HUES64 (cell line): ENCODE measurements around the gene NXNL1.

Experiments used
- H3K27ac ChIP-seq: 2 replicates; pipeline ENCODE4 v1.7.0; 2013; ENCODE audit warnings: low read depth, low read length, inconsistent platforms
- H3K27me3 ChIP-seq: 2 replicates; pipeline ENCODE4 v1.6.1; 2013; ENCODE audit warnings: mild to moderate bottlenecking, low read length; ENCODE audit not compliant: insufficient read depth
- H3K36me3 ChIP-seq: 2 replicates; pipeline ENCODE4 v1.6.1; 2013; ENCODE audit warnings: mild to moderate bottlenecking, low read length; ENCODE audit not compliant: insufficient read depth
- H3K4me1 ChIP-seq: 2 replicates; pipeline ENCODE4 v1.6.1; 2013; ENCODE audit warnings: mild to moderate bottlenecking, low read length, moderate library complexity; ENCODE audit not compliant: insufficient read depth
- H3K4me3 ChIP-seq: 2 replicates; pipeline ENCODE4 v1.5.1; 2013; ENCODE audit warnings: mild to moderate bottlenecking, low read length, moderate library complexity
- H3K9ac ChIP-seq: 2 replicates; pipeline ENCODE4 v1.6.1; 2013; ENCODE audit warnings: mild to moderate bottlenecking, low read depth, low read length
- H3K9me3 ChIP-seq: 2 replicates; pipeline ENCODE4 v1.6.1; 2013; ENCODE audit warnings: low read depth, low read length; ENCODE audit not compliant: insufficient read depth
- WGBS: fragments of 150-250, 120-280 bp; methylation state at CpG from one replicate; pipeline ENCODE4 v1.1.7; 2013; ENCODE audit warnings: missing lambda C conversion rate; 5-methylcytosine and 5-hydroxymethylcytosine counted together

Gene NXNL1

DNA sequence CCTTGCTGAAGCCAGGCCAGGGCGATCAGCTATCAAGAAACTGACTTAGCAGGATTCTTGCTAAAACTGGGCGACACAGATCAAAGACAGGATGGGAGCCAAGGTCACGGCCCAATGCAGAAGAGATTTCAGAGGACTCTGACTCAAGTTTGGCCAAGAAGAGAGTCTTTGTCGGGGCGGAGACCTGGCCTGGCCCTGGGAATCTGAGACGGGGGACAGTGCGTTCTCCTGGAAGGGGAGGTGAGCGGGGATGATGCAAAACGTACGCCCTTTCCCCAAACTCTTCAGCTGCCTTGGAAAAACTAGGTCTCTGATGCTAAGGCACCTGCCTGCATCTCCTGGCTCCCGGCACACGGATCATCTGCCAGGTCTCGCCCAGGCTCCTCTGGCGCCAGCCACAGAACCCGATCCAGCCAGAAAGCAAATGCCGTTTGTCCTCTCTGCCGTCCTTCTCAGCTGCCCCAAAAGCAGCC is 31.0 kb downstream of the NXNL1 start:
- Histone ChIP-seq H3K27ac (no peak overlapping the region), H3K9ac (no peak overlapping the region), H3K4me3 (no peak overlapping the region), H3K9me3 (no peaks in the 10 kb centered on the region), H3K27me3 (no peaks in the 10 kb centered on the region), H3K36me3 (no peaks in the 10 kb centered on the region), H3K4me1 (peaks cover under 1% of the 10 kb centered on the region; the same call in 1 of the 2 replicates)
- WGBS: 89% methylated on average over 17 of the region's 17 CpGs

DNA sequence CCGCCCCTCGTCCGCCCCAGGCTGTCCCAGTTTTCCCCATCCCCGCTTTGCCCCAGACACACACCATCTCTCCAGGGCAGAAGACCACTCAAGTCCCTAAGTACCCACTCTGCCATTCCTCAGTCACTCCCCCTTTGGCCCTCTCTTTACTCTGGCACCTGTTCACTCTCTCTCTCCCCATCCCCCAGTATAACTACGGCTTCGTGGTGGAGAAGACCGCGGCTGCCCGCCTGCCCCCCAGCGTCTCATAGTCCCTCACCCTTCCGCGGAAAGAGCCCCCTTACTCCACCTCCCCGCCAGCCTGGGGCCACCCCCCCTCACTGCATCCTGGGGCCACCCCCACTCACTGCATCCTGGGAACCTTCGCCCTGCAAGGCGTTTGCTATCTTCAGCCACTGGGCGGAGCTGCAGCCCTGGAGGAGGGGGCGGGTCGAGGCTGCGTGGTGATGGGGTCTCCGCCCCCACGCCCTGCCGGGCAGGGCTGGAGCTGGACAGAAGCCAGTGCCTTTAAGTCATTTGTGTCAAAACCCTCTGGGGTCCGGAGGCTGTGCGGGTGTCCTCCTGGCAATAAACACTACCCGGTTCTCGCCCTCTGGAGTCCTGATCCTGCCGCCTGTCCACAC is 35.9 kb downstream of the NXNL1 start:
- Histone ChIP-seq H3K4me3 (peak overlapping the region; percentile 46), H3K27ac (no peak overlapping the region)

DNA sequence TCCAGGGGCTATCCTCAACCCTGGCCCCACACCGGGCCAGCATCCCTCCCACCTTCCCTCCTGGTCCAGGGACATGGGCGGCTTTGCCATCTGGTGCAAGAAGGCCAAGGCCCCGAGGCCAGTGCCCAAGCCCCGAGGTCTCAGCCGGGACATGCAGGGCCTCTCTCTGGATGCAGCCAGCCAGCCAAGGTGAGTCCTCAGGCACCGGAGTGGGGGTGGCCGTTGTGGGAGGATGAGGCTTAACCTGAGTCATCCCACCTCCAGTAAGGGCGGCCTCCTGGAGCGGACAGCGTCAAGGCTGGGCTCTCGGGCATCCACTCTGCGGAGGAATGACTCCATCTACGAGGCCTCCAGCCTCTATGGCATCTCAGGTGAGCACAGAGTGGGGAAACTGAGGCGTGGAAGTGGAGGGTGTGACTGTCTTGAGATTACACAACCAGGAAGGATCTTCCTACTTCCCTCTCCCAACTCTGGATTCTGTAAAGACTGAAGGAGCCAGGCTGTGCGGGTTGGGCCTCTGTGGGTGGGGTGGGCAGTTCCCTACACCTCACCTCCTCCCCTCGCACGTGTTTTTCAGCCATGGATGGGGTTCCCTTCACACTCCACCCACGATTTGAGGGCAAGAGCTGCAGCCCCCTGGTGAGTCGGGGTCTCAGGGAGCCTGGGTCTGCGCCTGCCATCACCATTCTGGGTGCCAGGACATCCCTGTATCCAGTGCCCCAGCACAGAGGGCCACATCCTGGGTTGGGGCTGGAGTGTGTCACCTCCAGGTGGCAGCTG is 37.1 kb downstream of the NXNL1 start:
- no peak overlapping the region for H3K9ac ChIP-seq

More for the DNA sequence above, 35.9 kb downstream of the NXNL1 start:
- Histone ChIP-seq H3K4me1 (peaks cover 4% of the 10 kb centered on the region; the same call in 1 of the 2 replicates), H3K9ac (0 out of 2 replicates have a peak overlapping the region, but pooled peaks have one; percentile 14), H3K9me3 (no peaks in the 10 kb centered on the region), H3K36me3 (no peaks in the 10 kb centered on the region; the same call in none of the 2 replicates), H3K27me3 (no peaks in the 10 kb centered on the region)
- WGBS: 13% methylated on average over 27 of the region's 27 CpGs

DNA sequence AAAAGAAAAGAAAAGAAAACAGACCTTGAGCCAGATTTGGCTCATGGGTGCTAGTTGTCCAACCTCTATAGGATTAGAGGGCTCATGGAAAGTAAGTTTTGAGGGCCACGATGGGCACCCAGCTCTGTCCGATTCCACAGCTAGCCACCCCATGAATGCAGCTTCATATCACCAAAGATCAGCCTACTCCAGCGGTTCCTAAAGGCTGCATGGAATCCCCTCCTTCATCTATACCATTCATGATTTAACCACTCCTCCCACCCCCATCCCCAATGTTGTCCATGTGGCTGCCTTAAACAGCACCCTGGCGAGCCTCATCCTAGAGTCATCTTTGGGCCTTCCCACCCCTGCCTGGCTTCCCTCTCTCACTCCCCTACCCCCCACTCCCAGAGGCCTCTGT is 38.8 kb downstream of the NXNL1 start:
- H3K36me3 ChIP-seq: no peaks in the 10 kb centered on the region; the same call in none of the 2 replicates
- no peak overlapping the region for H3K4me3 ChIP-seq
- no peak overlapping the region for H3K27ac ChIP-seq
- no peaks in the 10 kb centered on the region for H3K9me3 ChIP-seq
- H3K9ac ChIP-seq: no peak overlapping the region
- H3K4me1 ChIP-seq: peaks cover 11% of the 10 kb centered on the region; the same call in 1 of the 2 replicates
- H3K27me3 ChIP-seq: no peaks in the 10 kb centered on the region
- WGBS: 95% methylated on average over 4 of the region's 4 CpGs

More for the DNA sequence above, 37.1 kb downstream of the NXNL1 start:
- H3K27ac ChIP-seq: no peak overlapping the region
- H3K36me3 ChIP-seq: no peaks in the 10 kb centered on the region; the same call in none of the 2 replicates
- peaks cover 11% of the 10 kb centered on the region; the same call in 1 of the 2 replicates for H3K4me1 ChIP-seq
- WGBS: 91% methylated on average over 18 of the region's 20 CpGs
- H3K27me3 ChIP-seq: no peaks in the 10 kb centered on the region
- no peak overlapping the region for H3K4me3 ChIP-seq
- H3K9me3 ChIP-seq: no peaks in the 10 kb centered on the region

DNA sequence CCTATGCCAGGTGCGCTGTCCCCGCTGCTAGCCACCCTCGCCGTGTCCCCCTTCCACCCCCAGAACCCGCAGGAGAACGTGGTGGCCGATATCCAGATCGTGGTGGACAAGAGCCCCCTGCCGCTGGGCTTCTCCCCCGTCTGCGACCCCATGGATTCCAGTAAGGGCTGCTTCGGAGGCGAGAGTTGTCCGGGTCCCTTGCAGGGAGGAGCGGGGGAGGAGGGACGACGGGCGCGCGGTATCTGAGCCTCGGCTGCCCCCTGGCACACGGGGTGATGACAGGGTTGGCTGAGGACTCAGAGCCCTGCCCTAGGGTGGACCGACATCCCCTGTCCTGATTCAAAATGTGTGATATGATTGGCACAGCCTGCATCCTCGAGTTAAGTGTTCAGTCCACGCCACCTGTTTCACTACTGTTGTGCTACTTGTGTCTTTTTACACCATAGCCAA is 40.2 kb downstream of the NXNL1 start:
- H3K36me3 ChIP-seq: no peaks in the 10 kb centered on the region; the same call in none of the 2 replicates
- 10% methylated on average over 25 of the region's 25 CpGs for WGBS
- no peaks in the 10 kb centered on the region for H3K9me3 ChIP-seq
- peaks cover 15% of the 10 kb centered on the region; the same call in 1 of the 2 replicates for H3K4me1 ChIP-seq
- peak overlapping the region; percentile 32; the same call in 1 of the 2 replicates for H3K9ac ChIP-seq
- no peaks in the 10 kb centered on the region; the same call in 1 of the 2 replicates for H3K27me3 ChIP-seq
- peak overlapping the region; percentile 79 for H3K4me3 ChIP-seq
- no peak overlapping the region for H3K27ac ChIP-seq

DNA sequence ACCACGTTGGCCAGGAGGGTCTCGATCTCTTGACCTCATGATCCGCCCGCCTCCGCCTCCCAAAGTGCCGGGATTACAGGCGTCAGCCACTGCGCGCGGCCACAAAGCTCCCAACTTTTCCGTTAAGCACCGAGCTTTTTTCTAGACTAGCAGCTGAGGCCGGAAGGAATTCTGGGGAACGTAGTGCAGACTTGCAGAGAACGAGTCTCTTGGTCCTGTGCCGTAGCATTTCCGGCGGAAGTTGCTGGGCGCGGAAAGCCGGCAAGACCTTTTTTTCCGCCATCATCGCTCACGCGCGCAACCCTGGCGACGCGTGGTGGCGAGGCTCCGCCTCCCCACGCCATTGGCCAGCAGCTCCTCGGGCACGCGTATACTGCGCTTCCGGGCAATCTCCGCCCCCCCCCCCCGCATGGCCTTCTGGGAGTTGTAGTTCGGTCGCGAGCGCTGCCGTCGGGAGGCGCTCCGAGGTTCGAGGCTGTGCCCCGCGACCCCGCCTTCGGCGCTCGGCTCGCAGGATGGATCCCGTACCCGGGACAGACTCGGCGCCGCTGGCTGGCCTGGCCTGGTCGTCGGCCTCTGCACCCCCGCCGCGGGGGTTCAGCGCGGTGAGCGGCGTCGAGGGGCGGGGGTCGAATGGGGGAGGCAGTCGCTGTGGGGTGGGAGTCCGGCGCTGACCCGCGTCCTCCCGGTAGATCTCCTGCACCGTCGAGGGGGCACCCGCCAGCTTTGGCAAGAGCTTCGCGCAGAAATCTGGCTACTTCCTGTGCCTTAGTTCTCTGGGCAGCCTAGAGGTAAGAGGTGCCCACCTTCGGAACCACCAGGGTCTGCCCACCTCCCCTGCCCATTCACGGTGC is 40.9 kb downstream of the NXNL1 start, which contains the start of gene MVB12A:
Gene MVB12A (plus strand): TSS at position 427 of the 854 bp plus-strand sequence. CDS start 89 bp downstream, at position 516.
- H3K4me3 ChIP-seq: peak within 1 kb of the TSS; percentile 79
- peak within 1 kb of the TSS; percentile 56 for H3K9ac ChIP-seq
- H3K27ac ChIP-seq: peak within 1 kb of the TSS; percentile 68; the same call in 1 of the 2 replicates
- peaks cover 20% of the 10 kb centered on the region; the same call in 1 of the 2 replicates for H3K4me1 ChIP-seq
- H3K36me3 ChIP-seq: no peaks in the 10 kb centered on the region; the same call in none of the 2 replicates
- H3K27me3 ChIP-seq: no peaks in the 10 kb centered on the region; the same call in 1 of the 2 replicates
- WGBS: under 1% methylated on average over 85 of the region's 85 CpGs
- H3K9me3 ChIP-seq: no peaks in the 10 kb centered on the region

DNA sequence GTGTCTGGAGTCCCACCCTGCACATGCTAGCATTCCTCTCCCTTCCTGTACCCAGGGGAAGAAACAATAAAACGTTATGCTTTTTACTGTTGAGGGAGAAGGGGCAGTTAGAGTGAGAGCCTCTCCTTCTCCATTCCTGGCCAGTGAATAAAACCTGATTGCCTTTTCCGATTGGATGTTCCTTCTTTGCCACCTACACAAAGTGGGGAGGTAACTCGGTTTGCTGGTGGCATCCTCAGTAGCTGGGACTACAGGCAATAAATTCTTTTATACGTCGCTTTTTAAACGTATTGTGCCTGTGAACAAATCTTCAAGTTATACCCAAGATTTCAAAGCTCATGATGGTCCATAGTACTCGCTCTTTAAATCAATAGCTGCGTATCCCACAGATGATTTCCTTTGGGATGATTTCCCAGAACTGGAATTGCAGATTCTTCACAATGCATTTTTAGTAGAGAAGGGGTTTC is 41.5 kb downstream of the NXNL1 start:
- H3K27me3 ChIP-seq: no peaks in the 10 kb centered on the region; the same call in 1 of the 2 replicates
- H3K9me3 ChIP-seq: no peaks in the 10 kb centered on the region
- peak overlapping the region; percentile 68; the same call in 1 of the 2 replicates for H3K27ac ChIP-seq
- H3K4me3 ChIP-seq: peak overlapping the region; percentile 51
- H3K4me1 ChIP-seq: peaks cover 18% of the 10 kb centered on the region; the same call in 1 of the 2 replicates
- peak overlapping the region; percentile 56 for H3K9ac ChIP-seq
- 64% methylated on average over 8 of the region's 8 CpGs for WGBS
- H3K36me3 ChIP-seq: no peaks in the 10 kb centered on the region; the same call in none of the 2 replicates

DNA sequence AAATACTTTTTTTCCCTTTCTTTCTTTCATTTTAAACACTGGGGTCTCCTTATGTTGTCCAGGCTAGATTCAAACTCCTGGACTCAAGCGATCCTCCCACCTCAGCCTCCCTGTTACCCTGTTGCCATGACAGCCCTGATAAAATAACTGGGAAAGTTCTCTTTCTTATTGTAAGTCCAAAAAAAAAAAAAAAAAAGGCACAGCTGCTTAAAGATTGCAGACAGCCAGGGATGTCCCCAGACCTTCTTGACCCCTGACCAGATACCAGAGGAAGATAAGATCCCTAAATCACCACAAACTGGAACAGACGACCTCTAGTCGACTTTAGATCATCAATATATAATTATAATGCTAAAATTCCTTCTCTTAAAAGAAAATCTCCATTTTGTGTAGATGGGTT is 42.0 kb downstream of the NXNL1 start:
- no peaks in the 10 kb centered on the region; the same call in none of the 2 replicates for H3K36me3 ChIP-seq
- 100% methylated on average over 1 of the region's 3 CpGs for WGBS
- H3K4me3 ChIP-seq: peak overlapping the region; percentile 51
- H3K4me1 ChIP-seq: peaks cover 18% of the 10 kb centered on the region; the same call in 1 of the 2 replicates
- H3K27me3 ChIP-seq: no peaks in the 10 kb centered on the region; the same call in 1 of the 2 replicates
- peak overlapping the region; percentile 68; the same call in 1 of the 2 replicates for H3K27ac ChIP-seq
- H3K9ac ChIP-seq: peak overlapping the region; percentile 56; the same call in 1 of the 2 replicates
- no peaks in the 10 kb centered on the region for H3K9me3 ChIP-seq

DNA sequence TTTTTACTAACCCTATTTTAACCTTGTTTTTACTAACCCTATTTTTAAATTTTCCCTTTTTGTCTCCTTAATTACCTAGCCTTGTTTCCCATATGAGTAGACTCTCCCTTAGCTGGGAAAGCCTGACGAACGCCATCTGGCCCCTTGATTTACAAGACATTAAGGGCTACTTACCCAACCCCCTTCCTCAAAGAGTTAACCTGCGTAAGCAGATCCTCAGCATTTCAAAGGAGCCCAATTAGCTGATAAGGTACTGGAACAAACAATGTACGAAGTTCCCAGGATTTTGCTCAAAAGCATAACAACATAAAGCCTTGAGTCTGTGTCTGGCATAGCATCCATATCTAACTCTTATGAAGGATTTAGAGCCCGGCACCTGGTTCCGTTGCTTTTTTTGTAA is 45.6 kb downstream of the NXNL1 start:
- peak overlapping the region; percentile 33 for H3K9ac ChIP-seq
- no peaks in the 10 kb centered on the region for H3K36me3 ChIP-seq
- H3K4me3 ChIP-seq: peak overlapping the region; percentile 39
- 3% methylated on average over 6 of the region's 6 CpGs for WGBS
- peak overlapping the region; percentile 90; the same call in 1 of the 2 replicates for H3K27ac ChIP-seq
- H3K9me3 ChIP-seq: no peaks in the 10 kb centered on the region
- H3K4me1 ChIP-seq: peaks cover 18% of the 10 kb centered on the region
- no peaks in the 10 kb centered on the region; the same call in 1 of the 2 replicates for H3K27me3 ChIP-seq

DNA sequence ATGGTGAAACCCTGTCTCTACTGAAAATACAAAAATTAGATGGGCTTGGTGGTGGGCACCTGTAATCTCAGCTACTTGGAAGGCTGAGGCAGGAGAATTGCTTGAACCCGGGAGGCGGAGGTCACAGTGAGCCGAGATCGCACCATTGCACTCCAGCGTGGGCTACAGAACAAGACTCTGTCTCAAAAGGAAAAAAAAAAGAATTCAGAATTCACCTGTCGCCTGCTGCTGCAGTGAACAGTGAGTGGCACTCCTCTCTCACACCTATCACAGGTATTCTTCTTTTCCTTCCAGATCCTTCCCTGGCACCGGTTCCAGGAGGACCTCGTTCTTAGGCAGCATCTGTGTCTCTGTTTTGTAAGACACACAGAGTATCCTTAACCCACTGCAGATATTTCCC is 46.6 kb downstream of the NXNL1 start:
- Histone ChIP-seq H3K4me1 (peaks cover 16% of the 10 kb centered on the region), H3K4me3 (no peak overlapping the region), H3K36me3 (no peaks in the 10 kb centered on the region), H3K27me3 (no peaks in the 10 kb centered on the region; the same call in 1 of the 2 replicates), H3K9ac (no peak overlapping the region), H3K27ac (no peak overlapping the region; the same call in 1 of the 2 replicates), H3K9me3 (no peaks in the 10 kb centered on the region)
- 91% methylated on average over 8 of the region's 8 CpGs for WGBS
